Gastrocnemius medialis (tissue), 4 donors: ENCODE results near the gene AP3S2. TPM values are rescaled to one million over a fixed set of nuclear protein-coding genes. Genes with fewer than 3 reads are reported as not detected.
A peak's percentile ranks its signal among the peaks of the same experiment; 100 is the strongest.

Source experiments
- ATAC-seq, 2 donors: fragments of 150-250 bp; one replicate each; pipeline ENCODE4 v1.9.1; 2016
- DNase-seq, 2 donors: peaks; one replicate each; pipeline ENCODE4 v3.0.0-alpha.2; 2019
- H3K27ac ChIP-seq, 4 donors: fragments of 200-600 bp; sonication (generic); 1 replicate in 1 of 4; 2 replicates in 3 of 4; pipeline ENCODE4 v1.5.1; 2016 to 2018; ENCODE audit warnings: mild to moderate bottlenecking in 2 of 4, moderate library complexity in 1 of 4
- H3K27me3 ChIP-seq, 3 donors: fragments of 200-600 bp; sonication (generic) in 2 of 3; 1 replicate in 1 of 3; 2 replicates in 2 of 3; pipeline versions ENCODE4 v1.5.1 to v1.6.0; 2016 to 2019; ENCODE audit warnings: mild to moderate bottlenecking in 1 of 3, moderate library complexity in 1 of 3
- H3K36me3 ChIP-seq, 2 donors: fragments of 200-600 bp; sonication (generic) in 1 of 2; one replicate each; pipeline ENCODE4 v1.5.1; 2017 to 2018
- H3K4me1 ChIP-seq, 2 donors: fragments of 200-600 bp; sonication (generic) in 1 of 2; one replicate each; pipeline ENCODE4 v1.5.1; 2016 to 2017; ENCODE audit warnings: mild to moderate bottlenecking in 2 of 2
- H3K4me3 ChIP-seq, 4 donors: fragments of 200-600 bp; sonication (generic) in 3 of 4; 1 replicate in 1 of 4; 2 replicates in 3 of 4; pipeline ENCODE4 v1.5.1; 2016 to 2019; ENCODE audit warnings: mild to moderate bottlenecking in 2 of 4
- H3K9me3 ChIP-seq, 3 donors: fragments of 200-600 bp; sonication (generic) in 2 of 3; 1 replicate in 1 of 3; 2 replicates in 2 of 3; pipeline ENCODE4 v1.5.1; 2016 to 2019
- CTCF ChIP-seq, 5 experiments: fragments of 450-650 bp in 3 of 5; fragments of 200-600 bp in 2 of 5; sonication (generic) in 2 of 5; IDR thresholded peaks in 4 of 5; conservative IDR thresholded peaks in 1 of 5; 1 replicate in 4 of 5; 2 replicates in 1 of 5; pipeline ENCODE4 v1.5.1; 2016 to 2019; ENCODE audit warnings: antibody characterized with exemption in 5 of 5, mild to moderate bottlenecking in 3 of 5, moderate library complexity in 3 of 5
- POLR2A ChIP-seq, 2 donors: fragments of 450-650 bp; IDR thresholded peaks; one replicate each; pipeline ENCODE4 v1.6.1; 2017; ENCODE audit warnings: antibody characterized with exemption in 2 of 2, mild to moderate bottlenecking in 2 of 2, moderate library complexity in 2 of 2
- in situ Hi-C, 4 donors: fragments of 200-750 bp; cut with MboI; loops; one replicate each; pipeline versions ENCODE4 v1.15.0 to v1.8.0; 2017; ENCODE audit warnings: low sequenced_read_pairs in 4 of 4
- intact Hi-C: fragments of 100-400 bp; cut with DNase I; formaldehyde crosslinking; loops from one replicate; pipeline ENCODE4 v1.15.1; 2023; ENCODE audit warnings: low total_unique reads
- total RNA-seq, 4 donors: library from RNA; depleted of rRNA; stranded (reverse); fragments of >200 nt; gene quantifications; one replicate each; pipeline versions ENCODE4 v1.1.0 to v1.2.3, GENCODE V29; 2016

AP3S2 gene
- total RNA-seq, 4 donors from 2014 or later: 48.4 to 82.6 (median 71.3) TPM

GRCh38 chr15:89828281-89829145 is 65.3 kb downstream of the AP3S2 start:
- peak in 1 of 2 donors; percentile 45 for DNase-seq
- peak; percentile 59 to 74 for ATAC-seq
- Histone ChIP-seq H3K27me3 (no peaks in the 10 kb centered on the region), H3K36me3 (peaks cover 0 to 14% of the 10 kb centered on the region in 2 donors), H3K4me1 (peaks cover 10 to 14% of the 10 kb centered on the region in 2 donors), H3K4me3 (no peak overlapping the region), H3K27ac (peak overlapping the region in 2 of 4 donors; percentile 43 to 62), H3K9me3 (no peaks in the 10 kb centered on the region)
- TF ChIP-seq POLR2A (IDR thresholded peaks at IDR 0.05): no peak
- no peak for TF ChIP-seq CTCF (IDR thresholded peaks at IDR 0.05 in 4 of 5, conservative IDR thresholded peaks at IDR 0.05 in 1 of 5)
- in situ Hi-C loops: no loop called here
- intact Hi-C loops: no loop called here

GRCh38 chr15:89827829-89828228 is 66.0 kb downstream of the AP3S2 start:
- no peak for ATAC-seq
- Histone ChIP-seq H3K4me1 (peaks cover 10 to 14% of the 10 kb centered on the region in 2 donors), H3K9me3 (no peaks in the 10 kb centered on the region), H3K27me3 (peaks cover 0 to 2% (median 0%) of the 10 kb centered on the region in 3 donors), H3K27ac (peak overlapping the region in 1 of 4 donors; percentile 62), H3K4me3 (no peak overlapping the region), H3K36me3 (peaks cover 0 to 7% of the 10 kb centered on the region in 2 donors)
- TF ChIP-seq CTCF (IDR thresholded peaks at IDR 0.05 in 4 of 5, conservative IDR thresholded peaks at IDR 0.05 in 1 of 5) (no peak), POLR2A (IDR thresholded peaks at IDR 0.05) (no peak)
- intact Hi-C loops: no loop called here
- DNase-seq: no peak
- in situ Hi-C loops: no loop called here

GRCh38 chr15:89826671-89827655 is 66.8 kb downstream of the AP3S2 start:
- H3K9me3 ChIP-seq: no peaks in the 10 kb centered on the region
- peaks cover 0 to 2% (median 0%) of the 10 kb centered on the region in 3 donors for H3K27me3 ChIP-seq
- intact Hi-C loops: no loop called here
- no peak overlapping the region for H3K27ac ChIP-seq
- ATAC-seq: no peak
- no peak overlapping the region for H3K4me3 ChIP-seq
- H3K36me3 ChIP-seq: peaks cover 0 to 3% of the 10 kb centered on the region in 2 donors
- in situ Hi-C loops: no loop called here
- peaks cover 10 to 14% of the 10 kb centered on the region in 2 donors for H3K4me1 ChIP-seq
- no peak for DNase-seq
- TF ChIP-seq CTCF (IDR thresholded peaks at IDR 0.05 in 4 of 5, conservative IDR thresholded peaks at IDR 0.05 in 1 of 5) (no peak), POLR2A (IDR thresholded peaks at IDR 0.05) (no peak)

- no peaks in the 10 kb centered on the region for H3K36me3 ChIP-seq
- no peak overlapping the region for H3K27ac ChIP-seq
- no peak overlapping the region for H3K4me3 ChIP-seq
- no peak for ATAC-seq
- in situ Hi-C loops: no loop called here
- peaks cover 10 to 14% of the 10 kb centered on the region in 2 donors for H3K4me1 ChIP-seq
- H3K9me3 ChIP-seq: no peaks in the 10 kb centered on the region
- intact Hi-C loops: no loop called here
- DNase-seq: no peak
- TF ChIP-seq POLR2A (IDR thresholded peaks at IDR 0.05) (no peak), CTCF (IDR thresholded peaks at IDR 0.05 in 4 of 5, conservative IDR thresholded peaks at IDR 0.05 in 1 of 5) (no peak)
- H3K27me3 ChIP-seq: peaks cover 4 to 12% (median 6%) of the 10 kb centered on the region in 3 donors
Observed at GRCh38 chr15:89825271-89825940, 68.4 kb downstream of the AP3S2 start.
